ENCODE data around the gene HIVEP3.
"Not testable (repeated sequence)": the region's sequence is repeated elsewhere in the genome, so short reads cannot be mapped to it uniquely, and the experiment has no call there.

Gene HIVEP3

GRCh38 chr1:41709873-41710272 is 208.8 kb downstream of the HIVEP3 start:
- Mint-ChIP-seq H3K27me3 (peaks cover 26% of the 10 kb centered on the region), H3K27ac (no peak overlapping the region), H3K9me3 (no peaks in the 10 kb centered on the region), H3K4me1 (peaks cover 15% of the 10 kb centered on the region), H3K36me3 (no peaks in the 10 kb centered on the region), H3K4me3 (no peak overlapping the region)
- CTCF ChIA-PET, result no interaction called here
- DNase-seq, result no peak

DNA sequence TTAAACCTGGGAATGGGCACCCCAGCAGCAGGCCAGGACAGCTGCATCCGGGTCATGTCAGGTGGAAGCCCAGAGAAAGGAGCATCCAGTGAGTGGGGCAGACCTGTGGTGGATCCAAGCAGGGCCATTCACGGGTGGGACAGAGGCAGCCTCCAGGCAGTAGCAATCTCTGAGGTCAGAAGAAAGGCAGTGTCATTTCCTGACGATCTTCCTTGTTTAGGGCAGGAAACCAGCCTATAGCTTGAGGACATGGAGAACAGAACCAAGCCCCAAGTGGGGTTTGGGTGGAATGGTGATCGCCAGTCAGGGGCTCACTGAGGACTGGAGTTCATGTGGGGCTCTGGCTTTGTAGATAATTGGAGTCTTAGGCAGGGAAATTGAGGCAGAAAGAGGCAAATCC is 209.4 kb downstream of the HIVEP3 start:
- H3K9me3 Mint-ChIP-seq, result no peaks in the 10 kb centered on the region
- no peaks in the 10 kb centered on the region for H3K36me3 Mint-ChIP-seq
- H3K4me1 Mint-ChIP-seq, result peaks cover 15% of the 10 kb centered on the region
- H3K27me3 Mint-ChIP-seq, result peaks cover 26% of the 10 kb centered on the region
- DNase-seq, result no peak
- H3K27ac Mint-ChIP-seq, result no peak overlapping the region
- CTCF ChIA-PET, result no interaction called here
- no peak overlapping the region for H3K4me3 Mint-ChIP-seq

DNA sequence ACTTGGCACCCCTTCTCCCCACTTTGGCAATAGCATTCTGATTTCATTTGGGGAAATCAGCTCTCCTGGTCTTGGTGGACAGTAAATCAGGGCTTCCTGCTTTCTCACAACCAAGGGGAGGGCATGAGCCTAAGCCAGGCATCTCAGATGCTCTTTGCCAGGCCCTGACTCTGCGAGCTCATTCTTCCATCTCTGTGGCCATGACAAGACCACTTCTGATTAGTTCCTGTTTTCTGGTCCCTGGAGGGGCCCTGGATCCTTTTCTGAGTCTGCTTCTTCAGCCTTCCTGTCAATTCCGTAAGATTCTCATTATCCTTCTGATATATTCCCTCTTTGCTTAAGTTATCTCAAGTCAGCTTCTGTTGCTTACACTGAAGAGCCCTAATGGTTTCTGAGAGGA is 210.4 kb downstream of the HIVEP3 start:
- Mint-ChIP-seq H3K4me1 (peaks cover 15% of the 10 kb centered on the region), H3K36me3 (no peaks in the 10 kb centered on the region), H3K4me3 (no peak overlapping the region), H3K9me3 (no peaks in the 10 kb centered on the region), H3K27me3 (peaks cover 26% of the 10 kb centered on the region), H3K27ac (no peak overlapping the region)
- CTCF ChIA-PET, result no interaction called here
- no peak for DNase-seq

DNA sequence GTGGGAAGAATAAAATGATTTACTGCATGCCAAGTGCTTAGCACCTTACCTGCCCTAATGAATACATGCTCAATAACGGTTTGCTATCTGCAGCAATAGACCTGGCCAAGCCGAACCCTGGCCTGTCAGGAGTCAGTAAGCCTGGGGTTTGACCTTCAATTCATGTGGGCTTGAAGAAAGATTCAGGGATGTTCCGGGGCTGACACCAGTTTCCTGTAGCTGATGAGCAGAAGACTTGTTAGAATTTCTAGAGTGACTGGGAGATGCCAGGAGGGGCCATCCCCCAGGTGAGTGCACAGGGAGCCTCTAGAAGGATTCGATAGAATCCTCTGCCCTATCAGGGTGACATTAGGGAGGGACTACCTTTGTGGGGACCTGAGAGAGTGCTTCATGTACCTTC is 210.9 kb downstream of the HIVEP3 start:
- no peak overlapping the region for H3K27ac Mint-ChIP-seq
- no peak overlapping the region for H3K4me3 Mint-ChIP-seq
- H3K36me3 Mint-ChIP-seq, result no peaks in the 10 kb centered on the region
- peaks cover 22% of the 10 kb centered on the region for H3K27me3 Mint-ChIP-seq
- DNase-seq, result no peak
- CTCF ChIA-PET, result no interaction called here
- H3K4me1 Mint-ChIP-seq, result peaks cover 15% of the 10 kb centered on the region
- H3K9me3 Mint-ChIP-seq, result no peaks in the 10 kb centered on the region

DNA sequence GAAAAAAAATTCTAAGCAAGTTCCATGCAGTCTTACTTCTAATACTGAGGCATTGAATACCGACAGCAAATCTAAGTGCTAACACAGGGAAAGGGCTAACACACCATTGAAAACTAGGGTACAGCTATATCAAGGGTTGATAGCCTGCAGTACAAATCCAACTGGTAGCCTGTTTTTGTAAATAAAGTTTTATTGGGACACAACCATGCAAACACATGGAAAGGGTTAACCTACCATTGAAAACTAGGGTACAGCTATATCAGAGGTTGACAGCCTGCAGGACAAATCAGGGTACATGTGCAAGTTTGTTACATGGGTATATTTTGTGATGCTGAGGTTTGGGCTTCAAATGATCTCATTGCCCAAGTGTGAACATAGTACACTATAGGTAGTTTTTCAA is 212.9 kb downstream of the HIVEP3 start:
- CTCF ChIA-PET, result no interaction called here
- Mint-ChIP-seq H3K9me3 (no peaks in the 10 kb centered on the region), H3K36me3 (no peaks in the 10 kb centered on the region), H3K4me1 (peaks cover 15% of the 10 kb centered on the region), H3K27ac (no peak overlapping the region), H3K4me3 (no peak overlapping the region), H3K27me3 (peaks cover 17% of the 10 kb centered on the region)
- no peak for DNase-seq

DNA sequence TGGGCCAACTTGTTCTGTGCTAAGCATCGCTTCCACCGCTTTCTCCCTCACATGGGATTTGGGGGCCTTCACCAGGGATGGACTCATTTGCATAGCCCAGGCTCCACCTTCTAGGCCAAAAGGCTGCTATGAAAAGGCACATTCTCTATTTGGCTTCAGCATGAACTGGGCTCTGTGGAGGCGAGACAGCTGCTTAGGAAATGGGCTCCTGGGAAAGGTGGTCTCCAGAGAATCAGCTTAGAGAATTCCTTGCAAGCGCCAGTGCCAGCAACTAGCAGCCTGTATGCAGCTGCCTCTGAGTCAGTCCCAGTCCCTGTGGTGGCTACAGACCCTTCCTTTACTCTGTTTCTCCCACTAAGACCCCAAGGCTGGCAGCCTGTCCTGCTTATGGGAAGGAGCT is 214.5 kb downstream of the HIVEP3 start:
- DNase-seq, result no peak
- CTCF ChIA-PET, result no interaction called here
- no peaks in the 10 kb centered on the region for H3K9me3 Mint-ChIP-seq
- H3K4me1 Mint-ChIP-seq, result peaks cover 10% of the 10 kb centered on the region
- peaks cover 18% of the 10 kb centered on the region for H3K27me3 Mint-ChIP-seq
- no peak overlapping the region for H3K4me3 Mint-ChIP-seq
- H3K36me3 Mint-ChIP-seq, result no peaks in the 10 kb centered on the region
- no peak overlapping the region for H3K27ac Mint-ChIP-seq

GRCh38 chr1:41702771-41703170 is 216.0 kb downstream of the HIVEP3 start:
- no peaks in the 10 kb centered on the region for H3K36me3 Mint-ChIP-seq
- H3K4me3 Mint-ChIP-seq, result no peak overlapping the region
- DNase-seq, result no peak
- H3K27ac Mint-ChIP-seq, result no peak overlapping the region
- no peaks in the 10 kb centered on the region for H3K9me3 Mint-ChIP-seq
- H3K4me1 Mint-ChIP-seq, result peaks cover 5% of the 10 kb centered on the region
- CTCF ChIA-PET, result interaction anchor here (0.6 kb wide), 1 partner anchor 66 kb away, joined by 3 read pairs; no protein-coding TSS in a partner anchor
- peaks cover 15% of the 10 kb centered on the region for H3K27me3 Mint-ChIP-seq

- Mint-ChIP-seq H3K27ac (no peak overlapping the region), H3K36me3 (no peaks in the 10 kb centered on the region), H3K9me3 (no peaks in the 10 kb centered on the region), H3K27me3 (peaks cover 9% of the 10 kb centered on the region), H3K4me3 (no peak overlapping the region), H3K4me1 (no peaks in the 10 kb centered on the region)
- CTCF ChIA-PET, result no interaction called here
- no peak for DNase-seq
These were observed 217.7 kb downstream of the HIVEP3 start for GRCh38 chr1:41700986-41701535.

- H3K4me3 Mint-ChIP-seq, result no peak overlapping the region
These were observed 218.1 kb downstream of the HIVEP3 start for GRCh38 chr1:41700581-41700980.

GRCh38 chr1:41699861-41700248 is 218.9 kb downstream of the HIVEP3 start:
- no peaks in the 10 kb centered on the region for H3K4me1 Mint-ChIP-seq

More at GRCh38 chr1:41700581-41700980, 218.1 kb downstream of the HIVEP3 start:
- no peaks in the 10 kb centered on the region for H3K36me3 Mint-ChIP-seq
- peaks cover 9% of the 10 kb centered on the region for H3K27me3 Mint-ChIP-seq
- no peak for DNase-seq
- CTCF ChIA-PET, result no interaction called here
- no peaks in the 10 kb centered on the region for H3K9me3 Mint-ChIP-seq
- no peaks in the 10 kb centered on the region for H3K4me1 Mint-ChIP-seq
- no peak overlapping the region for H3K27ac Mint-ChIP-seq

DNA sequence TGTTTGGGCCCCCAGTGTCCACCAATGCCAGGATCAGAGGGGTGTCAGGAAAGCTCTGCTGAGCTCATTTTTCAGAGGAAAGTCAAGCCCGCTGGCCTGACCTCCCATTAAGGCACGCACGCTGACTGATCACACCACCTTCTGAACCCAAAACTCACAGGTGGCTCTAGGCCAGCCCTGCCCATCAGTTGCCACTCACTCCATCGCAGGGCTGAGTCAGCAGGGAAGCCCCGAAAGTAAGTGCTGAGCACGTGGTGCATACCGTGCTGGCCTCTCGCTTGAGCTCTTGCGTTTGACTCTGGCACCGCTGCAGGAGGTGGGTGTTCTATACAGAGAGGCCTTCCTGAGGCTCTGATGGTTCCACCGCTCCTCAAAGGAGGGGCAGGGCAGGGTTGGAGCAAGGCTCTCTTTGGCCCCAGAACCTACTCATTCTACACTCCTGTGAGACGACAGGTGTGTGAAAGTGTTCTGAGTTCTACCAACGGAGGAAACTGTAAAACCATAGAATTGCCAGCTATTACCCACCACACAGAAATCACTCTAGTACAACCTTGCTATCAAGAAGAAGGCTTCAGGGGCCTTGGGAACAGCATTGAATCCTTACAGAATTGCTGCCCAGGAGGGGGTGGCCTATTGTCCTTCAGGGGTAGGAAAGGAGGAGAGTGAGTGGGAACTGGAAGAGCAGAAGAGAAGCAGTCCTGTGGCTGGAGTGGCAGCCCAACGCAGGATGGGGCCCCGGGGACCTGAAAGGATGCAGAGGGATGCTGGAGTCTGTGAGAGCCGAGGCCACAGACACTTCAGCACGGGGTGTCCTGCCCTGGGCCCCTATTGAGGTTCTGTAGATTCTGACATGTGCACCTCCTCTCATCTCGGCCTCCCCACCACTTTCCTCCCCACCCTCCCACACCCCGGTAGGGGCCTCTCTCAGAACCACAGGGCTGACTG is 219.5 kb downstream of the HIVEP3 start:
- Mint-ChIP-seq H3K27ac (no peak overlapping the region), H3K27me3 (peaks cover 4% of the 10 kb centered on the region), H3K4me1 (no peaks in the 10 kb centered on the region), H3K9me3 (no peaks in the 10 kb centered on the region), H3K4me3 (no peak overlapping the region), H3K36me3 (no peaks in the 10 kb centered on the region)
- CTCF ChIA-PET, result no interaction called here
- DNase-seq, result no peak

More at GRCh38 chr1:41699861-41700248, 218.9 kb downstream of the HIVEP3 start:
- H3K36me3 Mint-ChIP-seq, result no peaks in the 10 kb centered on the region
- no peak overlapping the region for H3K4me3 Mint-ChIP-seq
- H3K9me3 Mint-ChIP-seq, result no peaks in the 10 kb centered on the region
- peaks cover 4% of the 10 kb centered on the region for H3K27me3 Mint-ChIP-seq
- DNase-seq, result no peak
- no peak overlapping the region for H3K27ac Mint-ChIP-seq
- CTCF ChIA-PET, result no interaction called here

DNA sequence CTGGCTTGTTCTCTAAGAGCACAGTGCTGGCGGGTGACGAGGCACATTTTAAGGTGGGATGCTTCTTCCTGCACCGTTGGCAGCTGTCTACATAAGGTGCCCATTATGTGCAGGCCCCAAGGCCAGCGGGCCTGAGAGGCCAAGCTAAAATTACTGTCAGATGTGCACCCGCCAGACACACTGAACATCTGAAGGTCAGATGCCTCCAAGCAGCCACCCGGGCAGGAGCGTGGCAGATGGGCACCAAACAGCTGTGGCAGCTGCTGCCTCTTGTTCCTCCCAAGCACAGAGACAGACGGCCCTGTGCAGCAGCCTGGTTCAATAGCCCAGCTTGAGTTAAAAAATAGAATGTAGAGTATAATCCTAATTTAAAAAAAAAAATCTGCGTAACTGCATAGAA is 222.3 kb downstream of the HIVEP3 start:
- DNase-seq, result no peak
- Mint-ChIP-seq H3K4me3 (no peak overlapping the region), H3K9me3 (no peaks in the 10 kb centered on the region), H3K27ac (no peak overlapping the region), H3K36me3 (no peaks in the 10 kb centered on the region), H3K4me1 (peaks cover 4% of the 10 kb centered on the region), H3K27me3 (peaks cover 4% of the 10 kb centered on the region)
- CTCF ChIA-PET, result interaction anchor here (0.6 kb wide), 1 partner anchor 133 kb away, joined by 3 read pairs; no protein-coding TSS in a partner anchor

- Mint-ChIP-seq H3K9me3 (no peaks in the 10 kb centered on the region), H3K4me3 (no peak overlapping the region), H3K4me1 (peaks cover 9% of the 10 kb centered on the region), H3K27me3 (peaks cover 5% of the 10 kb centered on the region), H3K27ac (no peak overlapping the region), H3K36me3 (no peaks in the 10 kb centered on the region)
- DNase-seq, result no peak
- CTCF ChIA-PET, result no interaction called here
These were observed 223.5 kb downstream of the HIVEP3 start for GRCh38 chr1:41695118-41695745.

GRCh38 chr1:41691966-41692365 is 226.8 kb downstream of the HIVEP3 start:
- H3K9me3 Mint-ChIP-seq, DNase-seq, H3K36me3 Mint-ChIP-seq, CTCF ChIA-PET, H3K27ac Mint-ChIP-seq, H3K27me3 Mint-ChIP-seq, H3K4me3 Mint-ChIP-seq: not testable (repeated sequence)
- H3K4me1 Mint-ChIP-seq, result peaks cover 35% of the 10 kb centered on the region

GRCh38 chr1:41691424-41691823 is 227.3 kb downstream of the HIVEP3 start:
- peaks cover 6% of the 10 kb centered on the region for H3K36me3 Mint-ChIP-seq
- H3K27me3 Mint-ChIP-seq, result peaks cover 4% of the 10 kb centered on the region
- DNase-seq, result no peak
- CTCF ChIA-PET, result interaction anchor here (1.3 kb wide), 1 partner anchor 10 kb away, joined by 3 read pairs; no protein-coding TSS in a partner anchor
- H3K4me1 Mint-ChIP-seq, result peaks cover 41% of the 10 kb centered on the region
- H3K27ac Mint-ChIP-seq, result peak overlapping the region; percentile 46
- H3K9me3 Mint-ChIP-seq, result no peaks in the 10 kb centered on the region
- no peak overlapping the region for H3K4me3 Mint-ChIP-seq

Measured in activated naive CD4-positive, alpha-beta T cell treated with anti-CD3 and anti-CD28 coated beads, Interleukin-2, amount 10 ng/mL, durations not matched to agents 7 days and 5 days (primary cell).